Peyer's patch (tissue), 4 donors: ENCODE measurements around the gene BLCAP.

Experiments
- POLR2A ChIP-seq, 2 donors: fragments of 450-650 bp; IDR thresholded peaks; one replicate each; pipeline ENCODE4 v1.5.1; 2017; ENCODE audit warnings: antibody characterized with exemption in 2 of 2, mild to moderate bottlenecking in 2 of 2, moderate library complexity in 2 of 2
- TF ChIP-seq, protein P1 (sequence below), 6 experiments: fragments of 450-650 bp in 4 of 6; fragments of 200-600 bp in 2 of 6; sonication (generic) in 1 of 6; IDR thresholded peaks; one replicate each; pipeline ENCODE4 v1.5.1; 2017 to 2019; ENCODE audit warnings: antibody characterized with exemption in 6 of 6, mild to moderate bottlenecking in 3 of 6, moderate library complexity in 1 of 6

DNA sequence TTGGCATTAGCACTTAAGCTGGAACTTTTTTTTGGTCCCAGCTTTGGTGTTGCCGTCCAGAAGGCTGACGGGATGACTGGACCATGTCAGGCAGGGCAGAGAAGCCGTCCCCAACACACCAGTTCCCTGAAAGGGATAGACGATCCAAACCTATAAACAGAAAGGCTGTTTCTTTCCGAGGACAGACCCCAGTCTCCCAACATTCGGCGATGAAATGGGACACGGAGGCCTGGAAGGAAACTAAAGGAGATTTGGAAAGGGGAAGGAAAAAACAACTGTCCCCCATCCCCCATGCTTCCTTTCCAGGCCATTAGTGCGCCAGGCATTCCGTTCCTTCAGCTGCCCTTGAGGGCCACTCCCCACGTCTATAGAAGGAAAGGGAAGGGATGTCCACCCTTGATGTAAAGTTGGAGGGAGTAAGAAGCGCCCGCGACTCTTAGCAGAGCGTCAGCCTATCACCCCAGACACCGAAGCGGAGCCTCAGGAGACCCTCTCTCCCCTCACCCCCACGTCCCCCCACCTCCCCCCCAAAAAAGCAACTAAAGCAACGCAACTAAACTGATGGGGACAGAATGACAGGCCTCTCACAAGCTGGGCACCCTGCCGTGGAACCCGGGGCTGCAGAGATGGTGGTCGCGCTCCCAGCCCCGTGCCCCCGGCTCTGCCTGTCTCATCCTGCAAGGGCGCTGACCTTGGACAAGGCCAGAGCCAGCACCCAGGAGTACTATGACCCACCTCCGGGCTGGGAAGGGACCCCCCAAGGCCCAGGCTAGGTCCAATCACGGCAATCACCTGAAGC lies 638 bp downstream of the BLCAP start:
- TF ChIP-seq, protein P1, sequence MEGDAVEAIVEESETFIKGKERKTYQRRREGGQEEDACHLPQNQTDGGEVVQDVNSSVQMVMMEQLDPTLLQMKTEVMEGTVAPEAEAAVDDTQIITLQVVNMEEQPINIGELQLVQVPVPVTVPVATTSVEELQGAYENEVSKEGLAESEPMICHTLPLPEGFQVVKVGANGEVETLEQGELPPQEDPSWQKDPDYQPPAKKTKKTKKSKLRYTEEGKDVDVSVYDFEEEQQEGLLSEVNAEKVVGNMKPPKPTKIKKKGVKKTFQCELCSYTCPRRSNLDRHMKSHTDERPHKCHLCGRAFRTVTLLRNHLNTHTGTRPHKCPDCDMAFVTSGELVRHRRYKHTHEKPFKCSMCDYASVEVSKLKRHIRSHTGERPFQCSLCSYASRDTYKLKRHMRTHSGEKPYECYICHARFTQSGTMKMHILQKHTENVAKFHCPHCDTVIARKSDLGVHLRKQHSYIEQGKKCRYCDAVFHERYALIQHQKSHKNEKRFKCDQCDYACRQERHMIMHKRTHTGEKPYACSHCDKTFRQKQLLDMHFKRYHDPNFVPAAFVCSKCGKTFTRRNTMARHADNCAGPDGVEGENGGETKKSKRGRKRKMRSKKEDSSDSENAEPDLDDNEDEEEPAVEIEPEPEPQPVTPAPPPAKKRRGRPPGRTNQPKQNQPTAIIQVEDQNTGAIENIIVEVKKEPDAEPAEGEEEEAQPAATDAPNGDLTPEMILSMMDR (IDR thresholded peaks at IDR 0.05) = no peak
- no peak for TF ChIP-seq POLR2A (IDR thresholded peaks at IDR 0.05)
